Posterior vena cava (tissue), 2 donors: ENCODE results near the gene SLBP. TPM values are rescaled to one million over a fixed set of nuclear protein-coding genes. Genes with fewer than 3 reads are reported as not detected.

Experiments
- DNase-seq: peaks from one replicate; pipeline ENCODE4 v3.0.0-alpha.2; 2020; ENCODE audit warnings: low spot score
- intact Hi-C, 2 donors: fragments of 100-400 bp; cut with DNase I; formaldehyde crosslinking; loops; one replicate each; pipeline versions ENCODE4 v1.14.1 to v1.14.2; 2022 to 2023
- total RNA-seq, 2 donors: library from RNA; stranded (reverse); fragmentation: NEBNext Ultra II Directional; extraction: Animal tissue kit (Norgen Biotek cat#: 25700); gene quantifications; one replicate each; pipeline ENCODE4 v1.2.1, GENCODE V29; 2021
- donor health status: DM: yes; HTN: yes; CAD: no.
- donor health status: DM: yes; HTN: yes; CAD: no.

The SLBP gene
- total RNA-seq, 2 donors from 2014 or later = 25.6 to 27.9 TPM

DNA sequence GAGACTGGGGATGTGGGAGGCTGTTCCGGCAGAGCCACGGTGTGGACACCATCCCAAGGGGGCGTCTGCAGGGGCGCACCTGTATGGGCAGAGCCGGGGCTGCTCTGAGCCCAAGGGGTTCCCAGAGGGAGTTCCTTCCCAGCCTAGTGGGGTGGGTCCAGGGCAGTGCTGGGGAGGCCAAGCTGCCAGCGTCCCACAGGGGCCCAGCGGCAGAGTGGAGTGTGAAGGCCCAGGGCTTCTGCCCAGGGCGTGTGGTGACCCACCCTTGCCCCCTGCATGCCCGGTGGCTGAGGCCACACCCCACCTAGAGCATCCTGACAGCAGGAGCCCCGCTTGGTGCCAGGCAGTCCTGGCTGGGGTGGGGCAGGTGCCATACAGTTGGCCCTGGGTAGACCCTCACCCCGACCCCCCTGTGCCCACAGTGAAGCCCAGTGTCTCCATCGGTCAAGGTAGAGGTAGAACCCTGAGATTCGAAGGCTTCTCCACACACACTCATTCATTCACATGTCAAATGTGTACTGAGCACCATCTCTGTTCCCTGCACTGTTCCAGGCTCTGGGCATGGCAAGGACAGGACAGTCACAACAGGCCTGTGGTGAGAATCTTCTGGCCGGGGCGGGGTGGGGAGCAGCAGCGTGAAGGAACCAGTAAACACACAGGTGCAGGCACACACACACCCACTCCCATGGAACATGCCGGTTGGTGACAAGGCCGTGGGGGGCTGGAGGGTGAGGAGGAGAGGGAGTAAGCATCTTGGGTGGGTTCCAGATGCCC lies 38.4 kb upstream of the SLBP start:
- intact Hi-C loops = no loop called here
- DNase-seq = no peak

GRCh38 chr4:1749826-1750225 lies 37.7 kb upstream of the SLBP start:
- intact Hi-C loops = loop anchor here (5.0 kb wide), 2 partner anchors 57 to 147 kb away; no protein-coding TSS in a partner anchor
- DNase-seq = no peak

DNA sequence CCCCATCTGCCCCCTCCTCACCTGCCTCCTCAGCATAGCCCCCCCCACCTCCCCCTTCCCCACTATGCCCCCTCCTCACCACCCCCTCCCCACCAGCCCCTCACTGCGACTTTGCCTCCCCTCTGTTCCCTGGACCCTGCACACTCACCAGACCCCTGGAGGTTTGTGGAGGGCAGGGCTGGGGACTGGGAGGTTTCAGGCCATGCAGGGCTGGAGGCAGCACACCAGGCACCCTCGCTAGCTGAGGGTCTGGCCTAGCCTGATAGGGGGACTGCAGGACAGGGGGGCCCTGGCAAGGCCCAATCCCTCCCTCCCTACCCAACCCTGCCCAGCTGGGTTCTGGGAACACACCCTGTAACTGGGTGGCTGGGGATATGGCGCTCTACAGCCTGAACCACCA lies 37.3 kb upstream of the SLBP start:
- no peak for DNase-seq
- intact Hi-C loops = loop anchor here (5.0 kb wide), 2 partner anchors 58 to 148 kb away; no protein-coding TSS in a partner anchor

GRCh38 chr4:1748465-1748995 lies 36.4 kb upstream of the SLBP start:
- DNase-seq = peak; percentile 92

GRCh38 chr4:1747603-1747967 lies 35.5 kb upstream of the SLBP start:
- DNase-seq = no peak
- intact Hi-C loops = loop anchor here (5.0 kb wide), 2 partner anchors 60 to 150 kb away; no protein-coding TSS in a partner anchor

More at GRCh38 chr4:1748465-1748995, 36.4 kb upstream of the SLBP start:
- intact Hi-C loops = loop anchor here (5.0 kb wide), 2 partner anchors 59 to 149 kb away; no protein-coding TSS in a partner anchor

DNA sequence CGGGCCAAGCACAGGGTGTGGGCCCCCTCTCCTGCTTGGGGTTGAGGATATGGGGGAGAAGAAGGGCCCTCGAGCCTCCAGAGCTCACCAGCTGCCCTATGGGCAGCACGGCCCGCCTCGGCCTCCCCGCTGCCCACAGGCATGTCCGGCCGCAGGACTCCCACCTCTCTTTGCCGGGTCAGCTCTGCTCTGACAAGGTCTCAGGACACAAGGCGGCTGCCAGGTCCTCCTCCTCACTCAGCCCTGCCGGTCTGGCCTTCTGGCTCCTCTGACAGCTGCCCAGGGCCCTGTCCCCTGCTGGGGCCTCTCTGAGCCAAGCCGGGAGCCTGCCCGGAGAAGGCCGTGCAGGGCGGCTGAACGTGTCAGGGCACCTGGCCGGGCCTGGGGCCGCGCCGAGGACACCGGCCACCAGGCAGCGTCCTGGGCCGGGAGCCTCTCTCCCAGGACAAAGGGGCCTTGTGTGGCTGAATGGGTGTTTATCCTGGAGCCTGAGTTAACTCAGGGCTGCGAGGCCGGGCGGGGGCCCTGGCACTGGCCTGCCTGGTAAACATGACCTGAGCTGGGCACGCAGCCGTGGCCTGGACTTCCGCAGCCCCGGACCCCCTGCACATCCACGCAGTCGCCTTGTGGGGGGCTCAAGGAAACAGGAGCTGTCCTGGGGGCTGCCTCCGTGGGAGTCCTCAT lies 34.9 kb upstream of the SLBP start:
- intact Hi-C loops = loop anchor here (5.0 kb wide), 2 partner anchors 60 to 150 kb away; no protein-coding TSS in a partner anchor
- no peak for DNase-seq

DNA sequence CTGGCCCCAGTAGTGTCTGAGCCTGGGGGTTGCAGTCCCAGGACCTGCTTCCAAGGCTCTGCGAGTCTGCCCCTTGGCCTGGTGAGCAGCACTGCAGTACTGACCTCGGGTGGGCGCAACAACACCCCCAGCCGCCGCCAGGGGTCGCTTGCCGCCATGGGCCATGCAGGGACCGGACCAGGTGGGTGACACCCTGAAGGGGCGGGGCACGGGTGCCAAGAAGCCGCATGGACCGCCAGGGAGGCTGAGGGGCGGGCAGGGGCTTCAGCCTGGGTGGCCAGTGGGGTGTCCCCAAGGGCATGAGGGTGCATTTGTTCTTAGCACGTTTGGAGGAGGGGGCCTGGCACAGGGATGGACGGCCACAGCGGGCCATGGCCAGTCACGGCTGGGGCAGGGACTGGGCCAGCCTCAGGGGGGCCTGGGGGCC lies 34.2 kb upstream of the SLBP start:
- DNase-seq = peak; percentile 89
- intact Hi-C loops = loop anchor here (5.0 kb wide), 2 partner anchors 61 to 151 kb away; no protein-coding TSS in a partner anchor

DNA sequence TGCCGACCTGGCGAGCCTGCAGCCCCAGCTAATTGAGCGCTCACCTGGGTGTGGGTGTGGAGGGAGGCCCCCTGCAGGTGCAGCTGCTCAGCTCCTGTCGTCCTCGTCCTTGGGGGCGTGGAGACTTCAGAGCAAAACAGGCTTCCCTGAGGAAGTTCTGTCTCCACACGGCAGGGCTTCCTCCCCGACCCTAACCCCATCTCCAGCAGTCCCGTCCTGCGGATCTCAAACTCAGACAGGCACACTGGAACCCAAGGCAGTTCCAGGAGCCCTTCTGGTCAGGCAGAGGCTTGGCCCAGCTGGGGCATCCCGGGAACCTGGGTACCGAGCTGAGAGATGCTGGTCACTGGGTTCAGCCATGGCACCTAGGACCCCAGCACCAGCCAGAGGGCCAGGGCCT lies 33.6 kb upstream of the SLBP start:
- intact Hi-C loops = loop anchor here (5.0 kb wide), 2 partner anchors 62 to 152 kb away; no protein-coding TSS in a partner anchor
- DNase-seq = no peak

- no peak for DNase-seq
- intact Hi-C loops = loop anchor here (5.0 kb wide), 2 partner anchors 62 to 152 kb away; no protein-coding TSS in a partner anchor
Observed at GRCh38 chr4:1745165-1745564, 33.0 kb upstream of the SLBP start.

DNA sequence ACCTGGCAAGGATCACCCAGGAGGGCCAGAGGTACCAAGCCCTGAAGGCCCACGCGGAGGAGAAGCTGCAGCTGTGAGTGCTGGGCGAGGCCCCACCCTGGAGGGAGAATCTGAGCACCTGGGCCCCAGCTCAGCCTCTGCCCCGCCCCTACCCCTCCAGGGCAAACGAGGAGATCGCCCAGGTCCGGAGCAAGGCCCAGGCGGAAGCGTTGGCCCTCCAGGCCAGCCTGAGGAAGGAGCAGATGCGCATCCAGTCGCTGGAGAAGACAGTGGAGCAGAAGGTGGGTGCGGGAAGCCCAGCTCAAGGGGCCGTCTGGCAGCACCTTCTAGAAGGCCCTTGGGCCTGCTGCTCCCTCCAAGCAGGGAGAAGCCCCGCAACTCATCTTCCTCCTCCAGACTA lies 32.4 kb upstream of the SLBP start:
- DNase-seq = no peak
- intact Hi-C loops = no loop called here

- no peak for DNase-seq
- intact Hi-C loops = no loop called here
Observed at GRCh38 chr4:1743975-1744374, 31.9 kb upstream of the SLBP start.

DNA sequence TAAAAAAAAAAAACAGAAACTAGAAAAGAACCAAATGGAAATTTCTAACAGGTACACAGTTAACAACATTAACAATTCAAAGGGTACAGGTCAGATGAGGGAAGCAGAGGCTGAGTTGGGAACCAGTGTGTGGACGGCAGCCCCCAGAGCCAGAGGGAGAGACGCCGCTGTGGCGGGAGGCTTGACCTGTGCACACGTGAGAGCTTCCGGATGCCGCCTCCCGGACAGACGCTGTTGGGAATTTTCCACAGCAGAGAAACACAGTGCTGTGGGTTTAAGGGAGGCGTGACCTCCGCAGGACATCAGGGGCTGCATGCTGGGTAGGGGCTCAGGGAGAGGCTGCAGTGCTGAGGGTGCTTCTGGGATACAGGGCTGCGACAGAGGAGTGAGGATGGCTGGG lies 31.4 kb upstream of the SLBP start:
- DNase-seq = no peak
- intact Hi-C loops = no loop called here

DNA sequence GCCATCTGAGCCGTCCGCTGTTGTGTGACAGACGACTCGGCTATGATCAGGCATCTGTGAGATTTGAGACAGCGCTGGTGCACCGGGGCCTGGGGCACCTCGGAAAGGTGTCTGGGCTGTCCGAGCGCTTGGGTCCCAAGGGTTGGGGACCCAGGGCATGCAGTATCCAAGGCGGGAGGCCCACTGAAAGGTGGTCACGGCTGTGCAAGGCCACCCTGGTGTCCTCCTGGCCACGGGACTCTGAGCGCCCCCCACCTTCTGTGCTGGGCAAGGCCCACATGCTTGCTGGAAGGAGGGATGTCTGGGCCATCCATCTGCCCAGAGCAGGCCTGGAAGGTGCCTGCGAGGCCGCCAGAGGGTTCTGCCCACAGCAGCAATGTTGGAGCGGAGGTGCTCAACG lies 29.1 kb upstream of the SLBP start:
- intact Hi-C loops = no loop called here
- DNase-seq = no peak

- no peak for DNase-seq
- intact Hi-C loops = no loop called here
Observed at GRCh38 chr4:1740021-1740545, 28.0 kb upstream of the SLBP start.

DNA sequence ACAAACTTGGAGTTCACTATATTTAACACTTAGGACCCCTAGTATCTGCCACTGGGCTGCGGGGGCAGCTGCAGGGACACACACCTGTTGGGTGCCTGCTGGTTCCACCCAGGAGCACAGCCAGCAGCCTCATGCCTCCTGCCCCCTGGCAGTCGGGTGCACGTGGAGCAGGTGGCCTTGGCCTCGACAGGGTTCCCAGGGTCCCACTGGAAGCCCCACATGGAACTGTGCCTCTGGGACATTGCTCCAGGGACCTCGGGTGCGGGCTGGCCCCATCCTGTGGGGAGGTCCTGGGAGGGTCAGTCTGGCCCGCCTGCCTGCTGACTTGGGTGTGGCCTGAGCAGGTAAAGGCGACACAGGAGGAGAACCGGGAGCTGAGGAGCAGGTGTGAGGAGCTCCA lies 27.2 kb upstream of the SLBP start:
- no peak for DNase-seq
- intact Hi-C loops = no loop called here

- no peak for DNase-seq
- intact Hi-C loops = no loop called here
Observed at GRCh38 chr4:1738410-1738809, 26.3 kb upstream of the SLBP start.

GRCh38 chr4:1737666-1738065 lies 25.5 kb upstream of the SLBP start:
- intact Hi-C loops = no loop called here
- DNase-seq = no peak

DNA sequence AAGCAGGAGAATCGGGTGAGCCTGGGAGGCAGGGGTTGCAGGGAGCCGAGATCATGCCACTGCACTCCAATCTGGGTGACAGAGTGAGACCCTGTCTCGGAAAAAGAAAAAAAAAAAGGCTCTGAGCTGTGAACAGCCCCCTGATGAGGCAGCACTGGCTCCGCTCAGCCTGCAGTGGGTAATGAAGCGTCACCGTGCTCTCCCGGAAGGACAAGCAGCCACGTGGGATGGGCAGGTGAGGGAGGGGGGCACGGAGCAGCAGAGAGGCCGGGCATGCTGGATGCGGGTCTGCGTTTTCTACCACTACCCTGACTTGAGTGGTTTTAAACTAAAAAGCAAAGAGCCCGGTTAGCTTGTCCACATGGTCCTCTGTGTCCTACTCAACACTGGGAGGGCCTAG lies 24.7 kb upstream of the SLBP start:
- no peak for DNase-seq
- intact Hi-C loops = no loop called here

DNA sequence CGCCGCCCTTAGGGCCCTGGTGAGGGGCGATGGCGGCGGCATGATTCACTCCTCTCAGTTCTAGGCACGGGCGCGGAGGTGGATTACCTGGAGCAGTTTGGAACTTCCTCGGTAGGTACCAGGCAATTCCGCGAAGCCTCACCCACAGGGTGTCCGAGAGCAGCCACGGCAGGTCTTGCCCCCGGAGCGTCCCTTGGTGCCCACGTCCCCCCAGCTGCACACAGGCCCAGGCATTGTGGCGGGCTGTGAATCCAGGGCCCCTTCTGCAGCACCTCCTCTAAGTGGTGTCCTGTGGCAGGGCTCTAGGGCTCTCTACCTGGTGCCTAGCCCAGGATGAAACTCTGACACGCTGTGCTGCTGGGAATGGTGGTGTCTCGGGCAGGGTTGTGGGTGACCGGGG lies 23.1 kb upstream of the SLBP start:
- DNase-seq = no peak
- intact Hi-C loops = no loop called here

DNA sequence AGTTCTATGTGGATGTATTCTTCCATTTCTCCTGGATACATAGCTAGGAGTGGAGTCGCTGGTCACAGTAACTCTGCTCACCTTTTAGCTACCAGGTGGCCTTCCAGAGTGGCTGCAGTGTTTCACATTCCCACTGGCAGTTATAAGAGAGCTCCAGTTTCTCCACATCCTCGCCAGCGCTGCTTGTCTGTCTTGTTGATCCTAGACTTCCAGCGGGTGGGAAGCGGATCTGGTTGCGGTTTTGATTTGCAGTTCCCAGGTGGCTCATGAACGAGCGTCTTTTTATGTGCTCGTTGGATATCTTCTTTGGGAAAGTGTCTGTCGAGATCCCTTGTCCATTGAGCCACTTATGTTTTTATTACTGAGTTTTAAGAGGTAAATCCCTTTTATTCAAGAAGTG lies 20.8 kb upstream of the SLBP start:
- intact Hi-C loops = no loop called here

More for the DNA sequence above, 20.8 kb upstream of the SLBP start:
- DNase-seq = no peak
